ENCODE results near the gene FBXO3.
"Not testable (repeated sequence)": the region's sequence is repeated elsewhere in the genome, so short reads cannot be mapped to it uniquely, and the experiment has no call there.

The FBXO3 gene

DNA sequence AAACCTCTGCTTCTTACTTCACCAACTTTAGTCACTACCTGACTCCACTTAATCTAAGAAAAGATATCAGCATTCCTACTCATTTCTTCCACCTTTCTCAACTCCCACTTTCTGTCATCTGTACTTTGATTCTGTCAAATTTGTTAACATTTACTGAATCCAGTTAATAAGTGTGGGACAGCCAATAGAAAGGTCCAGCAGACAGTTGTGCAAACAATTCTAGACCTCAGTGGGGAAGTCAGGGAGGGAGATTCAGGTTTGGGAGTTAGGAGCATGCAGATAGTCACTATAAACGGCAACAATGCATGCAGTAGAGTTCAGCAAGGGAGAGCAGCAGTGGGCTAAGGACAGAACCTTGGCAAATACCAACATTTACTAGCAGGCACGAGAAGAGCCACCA lies 4.1 kb downstream of the FBXO3 start:
- no peak for FAIRE-seq

DNA sequence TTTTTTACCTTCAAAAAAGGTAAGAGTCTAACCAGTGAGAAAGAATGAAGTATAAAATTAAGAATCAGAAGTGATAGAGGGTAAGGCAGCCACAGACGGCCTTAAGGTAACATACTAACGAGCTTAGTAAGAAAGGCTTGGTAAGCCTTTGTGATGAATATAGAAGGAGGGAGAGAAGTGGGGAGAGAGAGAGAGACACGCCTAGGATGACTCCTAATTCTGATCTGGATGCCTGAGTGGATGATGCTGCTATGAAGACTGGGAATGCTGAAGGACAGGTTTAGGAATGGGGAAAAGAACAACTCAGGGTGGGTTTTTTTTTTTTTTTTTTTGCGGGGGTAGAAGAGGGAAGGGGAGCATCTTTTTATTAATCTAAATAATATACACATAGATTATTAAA lies 4.8 kb downstream of the FBXO3 start:
- no peak for FAIRE-seq

DNA sequence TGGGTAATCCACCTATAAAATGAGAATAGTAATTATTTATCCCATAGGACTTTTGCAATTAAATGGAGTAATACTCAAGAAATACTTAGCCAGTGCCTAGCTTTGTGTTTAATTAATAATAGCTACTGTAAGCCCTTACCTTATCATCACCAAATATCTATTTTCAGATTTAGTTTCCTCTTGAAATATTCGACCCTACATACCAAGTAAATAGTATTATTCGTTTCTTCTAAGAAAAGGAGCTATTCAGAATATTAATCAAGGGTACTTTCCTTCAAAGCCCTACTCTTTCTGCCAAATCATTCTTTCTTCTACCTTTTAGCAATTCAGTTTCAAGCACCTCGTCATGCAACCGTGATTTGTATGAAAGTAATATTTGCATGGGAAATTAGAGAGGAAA lies 6.7 kb downstream of the FBXO3 start:
- no peak for FAIRE-seq

DNA sequence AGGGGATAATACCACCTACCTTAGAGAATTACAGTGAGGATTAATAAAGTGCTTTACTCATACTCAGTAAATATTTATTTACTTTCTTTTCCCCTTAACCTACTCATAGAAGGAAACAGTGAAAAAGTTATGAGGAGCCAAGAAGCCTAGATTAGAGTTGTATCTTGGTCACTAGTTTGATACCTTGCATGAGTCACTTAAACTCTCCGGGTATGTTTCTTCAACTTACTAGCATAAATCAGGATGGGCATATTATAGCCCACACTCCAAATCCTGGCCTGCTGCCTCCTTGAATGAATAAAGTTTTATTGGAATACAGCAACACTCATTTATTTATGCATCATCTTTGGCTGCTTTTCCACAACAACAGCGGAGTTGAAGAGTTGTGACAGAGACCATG lies 8.2 kb downstream of the FBXO3 start:
- no peak for FAIRE-seq

DNA sequence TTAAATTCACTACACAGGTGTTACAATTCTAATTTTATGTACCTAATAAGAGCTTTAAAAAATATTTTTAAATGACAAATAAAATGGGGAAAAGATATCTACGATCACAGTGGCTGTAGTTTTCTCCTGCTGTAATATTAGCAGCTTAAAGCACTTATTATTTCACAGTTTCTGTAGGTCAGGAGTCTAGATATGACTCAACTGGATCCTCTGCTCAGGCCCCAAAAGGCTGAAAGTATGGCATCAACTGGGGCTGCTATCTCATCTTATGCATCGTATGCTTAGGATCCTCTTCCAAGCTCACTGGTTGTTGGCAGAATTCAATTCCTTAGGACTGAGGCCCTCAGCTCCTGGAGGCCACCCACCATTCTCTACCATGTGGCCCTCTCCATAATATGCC lies 12.8 kb downstream of the FBXO3 start:
- no peak for FAIRE-seq

DNA sequence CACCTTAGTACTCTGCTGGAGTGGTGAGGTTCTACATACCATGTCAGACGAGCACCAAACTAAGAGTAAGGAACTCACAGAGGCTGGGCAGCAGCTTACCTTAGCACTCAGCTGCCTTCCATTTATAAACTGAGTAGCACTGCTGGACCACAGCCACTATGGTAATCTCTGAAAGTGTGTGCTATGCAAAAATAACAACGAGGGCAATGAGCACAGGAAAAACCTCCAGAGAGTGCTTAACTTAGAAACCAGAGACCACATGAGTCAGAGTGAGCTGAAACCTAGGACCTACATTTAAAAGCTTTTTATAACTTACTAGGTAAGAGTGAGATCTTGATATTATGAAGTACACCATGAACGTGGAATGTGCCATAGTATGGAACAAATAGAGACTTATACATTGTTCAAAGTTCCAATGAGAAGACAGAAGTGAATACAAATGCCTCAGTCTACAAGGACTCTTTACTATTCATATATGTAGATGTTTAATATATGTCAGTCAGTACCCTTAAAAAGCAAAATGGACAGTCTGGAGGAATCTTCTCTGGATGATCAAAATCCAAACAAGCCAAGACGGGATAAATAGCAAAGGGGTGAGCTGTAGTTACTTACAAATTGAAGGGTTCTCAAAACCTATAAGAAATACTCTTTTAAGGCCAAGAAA lies 20.9 kb downstream of the FBXO3 start:
- FAIRE-seq: no peak

DNA sequence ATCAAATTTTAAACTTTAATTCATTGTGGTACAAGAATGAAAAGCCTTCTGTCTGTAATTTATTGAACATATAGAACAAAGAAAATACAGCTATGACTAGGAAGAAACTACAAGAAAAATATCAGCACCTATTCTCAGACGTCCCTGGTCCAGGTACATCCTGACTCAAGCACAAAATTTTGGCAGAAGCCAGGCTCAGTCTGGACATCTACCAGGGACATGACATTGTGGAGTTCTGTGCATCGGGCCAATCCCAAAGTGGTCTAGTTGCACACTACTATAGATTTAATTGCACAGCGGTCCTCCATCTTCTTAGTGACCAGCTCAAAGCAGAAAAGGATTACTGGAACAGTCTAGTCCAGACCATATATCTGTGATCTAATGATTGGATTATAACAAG lies 22.4 kb downstream of the FBXO3 start:
- FAIRE-seq: no peak

DNA sequence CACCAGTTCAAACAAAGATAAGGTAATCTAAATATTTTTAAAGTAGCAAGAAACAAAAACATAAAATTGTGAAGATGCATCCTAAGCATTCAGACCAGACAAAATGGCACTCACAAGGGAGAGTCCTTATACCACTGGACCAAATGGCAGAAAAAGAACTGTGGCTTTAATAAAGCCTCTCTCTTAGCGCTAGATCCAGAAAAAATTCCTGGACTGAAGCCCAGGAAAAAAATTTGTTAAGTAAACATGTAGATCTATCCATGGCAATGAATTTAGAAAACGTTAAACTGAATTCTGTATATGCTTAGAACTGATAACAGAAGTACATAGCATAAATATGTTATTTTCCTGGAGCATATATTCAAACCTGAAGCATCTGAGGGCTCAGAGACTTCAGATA lies 26.3 kb downstream of the FBXO3 start:
- FAIRE-seq: no peak

DNA sequence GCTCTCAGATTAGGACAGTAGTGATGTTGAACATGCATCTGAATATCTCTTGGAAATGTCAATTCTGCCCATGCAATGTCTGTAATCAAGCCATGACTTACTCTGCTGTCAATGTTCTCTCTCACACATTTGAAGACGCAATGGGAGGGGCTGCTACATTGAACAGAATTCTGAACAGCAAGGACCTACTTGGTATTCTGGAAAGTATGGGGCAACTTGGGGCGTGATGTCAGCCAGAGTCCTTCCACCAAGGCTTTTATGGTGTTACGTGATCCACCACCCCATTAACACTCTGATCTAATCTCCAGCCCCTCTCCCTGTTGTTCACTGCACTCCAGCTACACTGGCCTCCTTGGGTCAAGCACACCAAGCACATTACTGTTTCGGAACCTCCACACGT lies 31.0 kb downstream of the FBXO3 start:
- no peak for FAIRE-seq

DNA sequence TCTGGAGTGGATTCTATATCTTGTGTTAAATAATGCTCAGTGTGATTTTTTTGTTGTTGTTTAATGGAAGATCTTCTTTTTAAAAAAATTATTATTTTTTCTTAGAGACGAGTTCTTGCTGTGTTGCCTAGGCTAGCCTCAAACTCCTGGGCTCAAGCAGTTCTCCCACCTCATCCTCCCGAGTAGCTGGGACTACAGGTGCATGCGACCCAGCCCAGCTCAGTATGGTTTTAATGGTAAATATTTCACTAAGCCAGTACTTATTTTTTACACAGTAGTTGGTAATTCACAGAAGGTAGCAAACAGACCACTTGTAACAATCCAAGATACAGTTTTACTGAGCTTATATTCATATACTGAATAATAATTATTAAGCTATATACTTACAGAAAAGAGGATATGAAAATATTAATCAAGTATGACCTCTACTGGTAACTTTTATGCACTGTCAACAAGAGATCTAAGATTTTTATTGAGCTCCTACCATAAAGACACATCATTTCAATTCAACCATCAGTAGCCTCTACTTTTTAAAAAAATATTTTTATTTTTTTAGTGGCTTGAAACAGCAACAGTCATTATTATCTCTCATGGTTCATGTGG lies 32.0 kb downstream of the FBXO3 start:
- FAIRE-seq: no peak

DNA sequence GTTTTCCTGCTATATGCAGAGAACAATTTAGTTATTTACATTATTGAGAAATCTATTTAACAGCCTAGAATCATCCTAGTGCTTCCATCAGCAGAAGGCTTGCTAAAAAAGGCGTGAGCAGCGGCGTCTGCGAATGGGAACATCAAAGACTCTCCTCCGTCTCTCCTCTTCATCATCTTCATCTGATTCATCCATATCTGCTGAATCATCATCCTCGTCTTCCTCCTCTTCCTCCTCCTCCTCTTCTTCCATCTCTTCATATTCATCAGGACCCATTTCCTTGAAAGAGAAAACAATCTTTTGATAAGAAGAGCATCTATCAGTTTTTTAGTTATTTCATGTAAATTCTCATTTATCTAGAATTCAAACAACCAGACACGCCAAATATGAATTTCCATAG lies 32.5 kb downstream of the FBXO3 start:
- FAIRE-seq: no peak

DNA sequence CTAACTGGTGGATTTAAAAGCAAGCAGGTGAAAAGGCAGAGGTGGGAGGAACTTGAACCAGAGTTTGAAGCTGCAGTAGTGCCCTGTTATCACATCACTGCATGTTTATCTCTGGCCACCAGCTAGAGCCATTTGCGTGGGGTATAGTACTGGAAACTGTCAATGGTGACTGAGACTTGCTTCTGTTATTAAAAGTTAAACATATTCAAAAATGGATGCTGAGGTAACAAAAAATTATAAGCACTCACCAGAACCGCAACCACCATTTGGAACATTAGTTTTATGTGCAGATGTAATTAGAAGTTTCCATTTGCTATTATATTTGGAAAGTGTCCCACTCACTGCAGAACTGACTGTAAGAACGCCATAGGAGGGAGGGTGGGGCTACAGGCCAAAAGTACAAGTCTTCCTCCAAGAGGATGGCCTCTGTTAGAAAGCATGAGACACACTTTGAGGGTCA lies 36.9 kb downstream of the FBXO3 start:
- no peak for FAIRE-seq

DNA sequence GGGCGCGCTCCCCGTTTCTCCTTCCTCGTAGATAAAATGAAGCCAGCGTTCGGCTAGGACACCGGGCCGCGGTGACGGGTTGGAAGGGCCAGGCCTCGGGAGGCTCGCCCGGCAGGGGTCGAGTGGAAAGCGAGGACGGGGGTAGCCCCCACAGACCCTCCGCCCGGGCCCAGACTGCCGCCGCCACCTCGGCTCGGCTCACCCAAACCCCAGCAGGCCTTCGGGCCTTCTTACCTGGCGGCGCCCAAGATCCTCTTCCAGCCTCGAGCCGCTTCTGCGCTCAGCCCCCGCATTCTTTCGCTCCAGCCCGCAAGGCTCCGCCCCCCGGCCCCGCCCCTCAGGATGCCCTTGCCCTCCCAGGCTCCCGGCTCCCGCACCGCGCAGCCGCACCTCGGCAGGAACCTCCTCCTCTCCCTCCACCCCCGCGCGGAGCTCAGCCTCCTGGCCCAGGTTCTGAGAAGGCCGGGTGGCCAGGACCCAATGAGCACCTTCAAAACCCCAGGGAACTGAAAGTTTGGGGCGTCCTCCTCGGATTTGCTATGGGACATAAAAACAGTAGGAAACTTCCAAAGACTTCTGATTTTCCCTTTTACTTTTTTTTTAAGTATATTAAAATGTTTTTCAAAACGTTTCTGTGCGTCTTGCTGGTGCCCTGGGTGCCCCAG lies 38.0 kb downstream of the FBXO3 start, which contains the start of gene CD59:
CD59 (minus strand) TSS at position 276 of the 665 bp plus-strand sequence. CDS start 13,978 bp downstream, outside the sequence.
- FAIRE-seq: no peak

DNA sequence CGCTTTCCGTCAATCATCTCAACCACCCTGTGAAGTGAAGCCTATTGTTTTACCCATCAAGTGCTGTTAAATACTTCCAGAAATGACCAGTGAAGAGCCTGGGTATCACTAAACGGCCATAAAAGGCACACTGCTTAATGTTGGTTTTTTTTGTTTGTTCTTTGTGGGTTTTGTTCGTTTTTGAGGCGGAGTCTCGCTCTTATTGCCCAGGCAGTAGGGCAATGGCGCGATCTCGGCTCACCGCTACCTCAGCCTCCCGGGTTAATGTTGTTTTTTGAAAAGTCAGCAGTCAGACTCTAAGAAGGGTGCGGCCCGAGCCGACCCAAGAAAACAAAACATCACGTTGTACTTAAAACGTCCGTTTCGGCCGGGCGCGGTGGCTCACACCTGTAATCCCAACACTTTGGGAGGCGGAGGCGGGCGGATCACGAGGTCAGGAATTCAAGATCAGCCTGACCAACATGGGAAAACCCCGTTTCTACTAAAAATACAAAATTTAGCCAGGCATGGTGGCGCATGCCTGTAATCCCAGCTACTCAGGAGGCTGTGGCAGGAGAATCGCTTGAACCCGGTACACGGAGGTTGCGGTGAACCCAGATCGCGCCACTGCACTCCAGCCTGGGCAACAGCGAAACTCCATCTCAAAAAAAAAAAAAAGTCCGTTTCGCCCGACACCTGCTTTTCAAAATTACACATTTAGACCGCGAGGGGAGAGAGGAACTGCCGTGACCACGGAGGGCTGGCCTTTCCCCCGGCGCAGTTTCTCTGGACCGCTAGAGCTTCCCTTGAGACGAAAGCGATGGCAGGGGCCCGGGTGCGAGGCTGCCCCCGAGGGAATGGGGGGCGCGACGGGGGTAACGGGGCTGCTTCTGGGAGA lies 38.8 kb downstream of the FBXO3 start:
- FAIRE-seq: no peak

DNA sequence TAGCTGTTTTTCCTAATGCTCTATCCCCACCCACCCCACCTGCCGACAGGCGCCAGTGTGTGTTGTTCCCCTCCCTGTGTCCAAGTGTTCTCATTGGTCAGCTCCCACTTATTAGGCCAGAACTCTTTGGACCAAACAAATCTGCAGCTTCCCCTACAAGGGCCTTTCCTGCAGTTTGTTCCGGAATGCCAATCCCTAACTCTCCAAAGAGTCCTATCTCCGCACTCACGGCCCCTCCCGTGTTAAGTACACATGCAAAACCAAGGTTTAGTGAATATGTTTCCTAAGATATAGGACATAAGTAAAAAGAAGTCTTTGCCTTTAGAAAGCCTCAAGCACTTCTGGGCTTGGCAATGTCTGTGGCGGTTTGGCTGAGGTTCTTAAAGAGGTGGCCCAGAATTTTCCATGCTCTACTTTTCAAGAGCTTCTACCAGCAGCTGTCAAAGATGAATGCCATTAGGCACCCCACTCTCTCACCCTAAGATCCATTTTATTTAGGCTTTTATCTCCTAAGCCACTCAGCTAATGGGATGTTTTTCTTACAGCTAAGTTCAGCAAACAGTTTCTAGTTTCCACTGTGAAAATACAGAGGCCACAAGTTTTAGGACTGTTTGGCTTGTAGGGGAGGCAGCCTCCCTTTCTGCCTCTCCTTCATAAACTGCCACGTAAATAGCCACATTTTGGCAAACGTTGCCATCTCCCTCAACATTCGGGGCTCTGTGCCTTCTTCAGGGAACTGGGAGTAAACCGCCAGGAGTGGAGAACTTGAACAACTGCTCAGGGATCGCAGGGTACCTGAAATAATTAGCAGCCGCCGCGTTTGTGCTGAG lies 39.7 kb downstream of the FBXO3 start:
- FAIRE-seq: no peak

DNA sequence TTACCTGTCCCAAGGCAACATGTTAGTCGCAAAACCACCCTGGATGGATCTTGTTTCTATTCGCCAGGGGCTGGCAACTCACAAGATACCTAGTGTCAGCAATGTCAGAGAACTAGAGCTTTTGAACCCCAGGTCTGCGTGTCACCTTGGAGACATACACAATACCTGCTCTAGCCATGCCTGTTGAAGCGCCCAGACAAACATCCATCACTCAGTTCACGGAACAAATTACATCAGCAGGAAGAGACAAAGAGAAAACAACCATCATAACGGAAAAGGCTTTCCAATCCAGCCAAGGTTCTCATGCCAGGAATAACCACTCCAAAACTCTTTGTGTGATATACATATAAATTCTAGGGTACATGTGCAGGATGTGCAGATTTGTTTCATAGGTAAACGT lies 40.3 kb downstream of the FBXO3 start:
- FAIRE-seq: no peak

DNA sequence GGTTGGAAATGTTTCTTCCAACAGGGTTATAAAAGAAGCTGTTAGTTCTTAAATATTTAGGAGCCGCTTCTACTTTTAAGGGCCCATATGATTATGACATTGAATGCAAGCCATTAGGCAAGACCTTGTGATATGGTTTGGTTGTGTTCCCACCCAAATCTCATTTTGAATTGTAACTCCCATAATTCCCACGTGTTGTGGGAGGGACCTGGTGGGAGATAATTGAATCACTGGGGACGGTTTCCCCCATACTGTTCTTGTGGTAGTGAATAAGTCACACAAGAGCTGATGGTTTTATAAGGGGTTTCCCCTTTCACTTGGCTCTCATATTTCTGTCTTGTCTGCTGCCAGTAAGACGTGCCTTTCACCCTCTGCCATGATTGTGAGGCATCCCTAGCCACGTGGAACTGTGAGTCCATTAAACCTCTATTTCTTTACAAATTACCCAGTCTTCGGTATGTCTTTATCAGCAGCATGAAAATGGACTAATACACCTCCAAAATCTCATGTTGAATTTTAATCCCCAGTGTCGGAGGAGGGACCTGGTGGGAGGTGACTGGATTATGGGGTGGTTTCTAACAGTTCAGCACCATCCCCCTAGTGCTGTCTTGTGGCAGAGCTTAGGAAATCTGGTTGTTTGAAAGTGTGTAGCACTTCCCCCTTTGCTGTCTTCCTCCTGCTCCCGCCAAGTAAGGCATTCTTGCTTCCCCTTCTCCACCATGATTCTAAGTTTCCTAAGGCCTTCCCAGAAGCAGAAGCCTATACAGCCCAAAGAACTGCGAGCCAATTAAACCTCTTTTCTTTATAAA lies 42.4 kb downstream of the FBXO3 start:
- no peak for FAIRE-seq

DNA sequence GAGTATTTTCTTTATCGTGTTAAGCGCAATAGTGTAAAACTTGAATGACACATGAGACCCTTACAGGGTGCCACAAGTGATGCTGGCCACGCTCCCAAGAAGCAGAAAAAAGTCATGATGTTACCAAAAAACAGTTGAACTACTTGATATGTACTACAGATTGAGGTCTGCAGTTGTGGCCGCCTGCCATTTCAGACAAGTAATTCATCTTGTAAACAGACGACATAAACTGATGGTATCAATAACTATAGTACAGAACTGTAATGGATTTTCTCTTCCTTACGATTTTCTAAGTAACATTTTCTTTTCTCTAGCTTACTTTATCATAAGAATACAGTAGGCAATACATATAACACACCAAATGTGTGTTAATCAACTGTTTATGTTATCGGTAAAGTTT lies 43.6 kb downstream of the FBXO3 start:
- FAIRE-seq: no peak

DNA sequence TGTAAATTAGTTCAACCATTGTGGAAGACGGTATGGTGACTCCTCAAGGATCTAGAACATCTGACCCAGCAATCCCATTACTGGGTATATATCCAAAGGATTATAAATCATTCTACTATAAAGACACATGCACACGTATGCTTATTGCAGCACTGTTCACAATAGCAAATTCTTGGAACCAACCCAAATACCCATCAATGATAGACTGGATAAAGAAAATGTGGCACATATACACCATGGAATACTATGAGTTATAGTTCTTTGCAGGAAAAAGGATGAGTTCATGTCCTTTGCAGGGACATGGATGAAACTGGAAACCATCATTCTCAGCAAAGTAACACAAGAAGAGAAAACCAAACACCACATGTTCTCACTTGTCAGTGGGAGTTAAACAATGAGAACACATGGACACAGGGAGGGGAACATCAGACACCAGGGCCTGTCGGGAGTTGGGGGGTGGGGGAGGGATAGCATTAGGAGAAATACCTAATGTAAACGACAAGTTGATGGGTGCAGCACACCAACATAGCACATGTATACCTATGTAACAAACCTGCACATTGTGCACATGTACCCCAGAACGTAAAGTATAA lies 45.2 kb downstream of the FBXO3 start:
- not testable (repeated sequence) for FAIRE-seq

DNA sequence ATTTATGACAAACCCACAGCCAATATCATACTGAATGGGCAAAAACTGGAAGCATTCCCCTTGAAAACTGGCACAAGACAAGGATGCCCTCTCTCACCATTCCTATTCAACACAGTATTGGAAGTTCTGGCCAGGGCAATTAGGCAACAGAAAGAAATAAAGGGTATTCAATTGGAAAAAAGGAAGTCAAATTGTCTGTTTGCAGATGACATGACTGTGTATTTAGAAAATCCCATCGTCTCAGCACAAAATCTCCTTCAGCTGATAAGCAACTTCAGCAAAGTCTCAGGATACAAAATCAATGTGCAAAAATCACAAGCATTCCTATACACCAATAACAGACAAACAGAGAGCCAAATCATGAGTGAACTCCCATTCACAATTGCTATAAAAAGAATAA lies 46.8 kb downstream of the FBXO3 start:
- not testable (repeated sequence) for FAIRE-seq

DNA sequence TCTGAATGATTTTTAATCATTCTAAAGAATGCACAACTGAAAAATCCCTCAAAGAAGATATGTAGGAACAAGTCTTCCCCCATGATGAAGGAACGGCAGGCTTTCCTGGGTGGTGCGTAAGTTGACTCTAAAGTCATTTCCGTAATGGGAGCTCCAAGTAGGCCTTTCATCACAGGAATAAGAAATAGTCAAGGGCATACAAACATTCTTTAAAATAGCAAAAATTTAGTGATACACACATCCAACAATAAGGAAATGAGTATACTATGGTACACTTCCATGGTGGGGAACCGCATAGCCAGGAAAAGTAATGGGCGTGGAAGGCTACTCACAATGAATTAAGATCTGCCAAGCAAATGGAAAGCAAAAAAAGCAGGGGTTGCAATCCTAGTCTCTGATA lies 48.8 kb downstream of the FBXO3 start:
- no peak for FAIRE-seq

Data from colon (tissue), 2 donors.